H1 (cell line): ENCODE results near the gene MYPOP. TPM values are rescaled to one million over a fixed set of nuclear protein-coding genes. Genes with fewer than 3 reads are reported as not detected.

Experiments
- polyA plus RNA-seq, 7 experiments: library from polyadenylated mRNA; depleted of rRNA in 3 of 7; stranded (reverse) in 5 of 7; unstranded in 2 of 7; fragments of >200 nt in 5 of 7; fragments of 200-250 nt in 2 of 7; gene quantifications; 1 replicate in 5 of 7; 2 replicates in 1 of 7; 4 replicates in 1 of 7; pipeline versions ENCODE4 v1.2.1 to v1.2.3, GENCODE V29; 2011 to 2013; ENCODE audit warnings: missing spikeins in 2 of 7, mixed read lengths in 2 of 7
- total RNA-seq: library from RNA; stranded (reverse); fragmentation: NEBNext Ultra II Directional; extraction: Animal tissue kit (Norgen Biotek cat#: 25700); gene quantifications from 2 replicates; pipeline ENCODE4 v1.2.1, GENCODE V29; 2021

The MYPOP gene
- total and polyA plus RNA-seq, 2 of the 8 experiments (the other 6 are each of a cell fraction or from before 2014, with no cell fraction given): 3.2 to 11.1 TPM

Other genes starting within 250 kb of the MYPOP start
- 0.54 and 1.3 TPM in 2 replicates for gene GIPR, start 234.4 kb downstream of the MYPOP start, total RNA-seq
- gene GIPR, start 234.4 kb downstream of the MYPOP start, polyA plus RNA-seq (2011; rRNA removed): 0.42 and 1.0 TPM in 2 replicates
- gene SNRPD2, start 210.7 kb downstream of the MYPOP start, total RNA-seq: 759 and 761 TPM in 2 replicates
- 493 and 645 TPM in 2 replicates for gene SNRPD2, start 210.7 kb downstream of the MYPOP start, polyA plus RNA-seq (2011; rRNA removed)
- gene QPCTL, start 209.9 kb downstream of the MYPOP start, total RNA-seq: 25.2 and 27.1 TPM in 2 replicates
- gene QPCTL, start 209.9 kb downstream of the MYPOP start, polyA plus RNA-seq (2011; rRNA removed): 35.3 and 49.3 TPM in 2 replicates
- gene FBXO46, start 171.7 kb downstream of the MYPOP start, total RNA-seq: 38.9 and 42.3 TPM in 2 replicates
- gene FBXO46, start 171.7 kb downstream of the MYPOP start, polyA plus RNA-seq (2011; rRNA removed): 11.2 and 22.1 TPM in 2 replicates
- gene MEIOSIN, start 169.2 kb downstream of the MYPOP start, total RNA-seq: not detected in 2 replicates
- 0.11 and 0.14 TPM in 2 replicates for gene MEIOSIN, start 169.2 kb downstream of the MYPOP start, polyA plus RNA-seq (2011; rRNA removed)
- 24.2 and 27.3 TPM in 2 replicates for gene SIX5, start 133.4 kb downstream of the MYPOP start, total RNA-seq
- gene SIX5, start 133.4 kb downstream of the MYPOP start, polyA plus RNA-seq (2011; rRNA removed): 20.9 and 37.2 TPM in 2 replicates
- 27.4 and 28.2 TPM in 2 replicates for gene DMPK, start 120.1 kb downstream of the MYPOP start, total RNA-seq
- 13.7 and 25.3 TPM in 2 replicates for gene DMPK, start 120.1 kb downstream of the MYPOP start, polyA plus RNA-seq (2011; rRNA removed)
- 41.0 and 41.6 TPM in 2 replicates for gene DMWD, start 109.8 kb downstream of the MYPOP start, total RNA-seq
- gene DMWD, start 109.8 kb downstream of the MYPOP start, polyA plus RNA-seq (2011; rRNA removed): 13.6 and 23.7 TPM in 2 replicates
- gene RSPH6A, start 87.3 kb downstream of the MYPOP start, total RNA-seq: 0.19 and 0.25 TPM in 2 replicates
- gene RSPH6A, start 87.3 kb downstream of the MYPOP start, polyA plus RNA-seq (2011; rRNA removed): 0.05 TPM in 2 replicates
- 81.5 and 93.6 TPM in 2 replicates for gene SYMPK, start 39.5 kb downstream of the MYPOP start, total RNA-seq
- 99.5 and 142 TPM in 2 replicates for gene SYMPK, start 39.5 kb downstream of the MYPOP start, polyA plus RNA-seq (2011; rRNA removed)
- gene FOXA3, start 38.3 kb downstream of the MYPOP start, total RNA-seq: 20.2 and 21.7 TPM in 2 replicates
- 40.1 and 49.1 TPM in 2 replicates for gene FOXA3, start 38.3 kb downstream of the MYPOP start, polyA plus RNA-seq (2011; rRNA removed)
- gene IRF2BP1, start 16.5 kb downstream of the MYPOP start, total RNA-seq: 24.4 and 25.3 TPM in 2 replicates
- gene IRF2BP1, start 16.5 kb downstream of the MYPOP start, polyA plus RNA-seq (2011; rRNA removed): 12.1 and 22.1 TPM in 2 replicates
- gene NANOS2, start 12.2 kb upstream of the MYPOP start, total RNA-seq: not detected in 2 replicates
- gene NANOS2, start 12.2 kb upstream of the MYPOP start, polyA plus RNA-seq (2011; rRNA removed): 0.20 and 0.24 TPM in 2 replicates
- gene NOVA2, start 71.3 kb upstream of the MYPOP start, total RNA-seq: 22.7 and 24.6 TPM in 2 replicates
- 3.2 and 4.5 TPM in 2 replicates for gene NOVA2, start 71.3 kb upstream of the MYPOP start, polyA plus RNA-seq (2011; rRNA removed)
- 16.1 and 17.4 TPM in 2 replicates for gene CCDC61, start 92.9 kb upstream of the MYPOP start, total RNA-seq
- 7.8 and 11.5 TPM in 2 replicates for gene CCDC61, start 92.9 kb upstream of the MYPOP start, polyA plus RNA-seq (2011; rRNA removed)
- not detected in 2 replicates for gene PGLYRP1, start 120.4 kb upstream of the MYPOP start, total RNA-seq
- not detected in 2 replicates for gene PGLYRP1, start 120.4 kb upstream of the MYPOP start, polyA plus RNA-seq (2011; rRNA removed)
- 0.11 TPM in 1 of 2 replicates, not detected in the other for gene IGFL4, start 138.4 kb upstream of the MYPOP start, total RNA-seq
- gene IGFL4, start 138.4 kb upstream of the MYPOP start, polyA plus RNA-seq (2011; rRNA removed): 0.05 TPM in 2 replicates
- gene IGFL3, start 222.1 kb upstream of the MYPOP start, total RNA-seq: not detected in 2 replicates
- 0.12 and 0.28 TPM in 2 replicates for gene IGFL3, start 222.1 kb upstream of the MYPOP start, polyA plus RNA-seq (2011; rRNA removed)
- gene IGFL2, start 245.6 kb upstream of the MYPOP start, total RNA-seq: not detected in 2 replicates
- not detected in 2 replicates for gene IGFL2, start 245.6 kb upstream of the MYPOP start, polyA plus RNA-seq (2011; rRNA removed)